Measurements from ENCODE around the gene OR2S2.
"Not testable (repeated sequence)": the region's sequence is repeated elsewhere in the genome, so short reads cannot be mapped to it uniquely, and the experiment has no call there.

OR2S2 gene, protein sequence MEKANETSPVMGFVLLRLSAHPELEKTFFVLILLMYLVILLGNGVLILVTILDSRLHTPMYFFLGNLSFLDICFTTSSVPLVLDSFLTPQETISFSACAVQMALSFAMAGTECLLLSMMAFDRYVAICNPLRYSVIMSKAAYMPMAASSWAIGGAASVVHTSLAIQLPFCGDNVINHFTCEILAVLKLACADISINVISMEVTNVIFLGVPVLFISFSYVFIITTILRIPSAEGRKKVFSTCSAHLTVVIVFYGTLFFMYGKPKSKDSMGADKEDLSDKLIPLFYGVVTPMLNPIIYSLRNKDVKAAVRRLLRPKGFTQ

GRCh38 chr9:35958104-35958837 is at the start of gene OR2S2:
Gene OR2S2, minus strand, starts transcription at chr9:35958154. Its CDS starts 56 bp downstream, at chr9:35958098.
- no peak for DNase-seq

- no peak for DNase-seq
Observed at GRCh38 chr9:36007316-36007708, 49.4 kb upstream of the OR2S2 start.

GRCh38 chr9:36006549-36007315 is 48.8 kb upstream of the OR2S2 start:
- DNase-seq, result no peak

GRCh38 chr9:36005891-36006290 is 47.9 kb upstream of the OR2S2 start:
- no peak for DNase-seq

DNA sequence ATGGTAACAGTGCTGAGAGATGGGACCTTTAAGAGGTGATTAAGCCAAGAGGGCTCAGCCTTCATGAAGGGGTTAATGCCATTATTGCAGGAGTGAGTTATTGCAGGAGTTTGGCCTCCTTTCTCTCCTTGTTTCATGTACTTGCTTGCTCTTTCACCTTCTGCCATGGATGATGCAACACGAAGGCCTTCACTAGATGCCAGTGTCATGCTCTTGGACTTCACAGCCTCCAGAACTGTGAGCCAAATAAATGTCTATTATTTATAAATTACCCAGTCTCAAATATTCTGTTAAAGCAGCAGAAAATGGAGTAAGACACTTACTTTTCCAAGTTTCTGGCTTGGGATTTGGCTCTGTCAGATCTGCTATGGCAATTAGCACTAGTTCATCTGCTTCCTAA is 40.4 kb upstream of the OR2S2 start:
- DNase-seq, result no peak

DNA sequence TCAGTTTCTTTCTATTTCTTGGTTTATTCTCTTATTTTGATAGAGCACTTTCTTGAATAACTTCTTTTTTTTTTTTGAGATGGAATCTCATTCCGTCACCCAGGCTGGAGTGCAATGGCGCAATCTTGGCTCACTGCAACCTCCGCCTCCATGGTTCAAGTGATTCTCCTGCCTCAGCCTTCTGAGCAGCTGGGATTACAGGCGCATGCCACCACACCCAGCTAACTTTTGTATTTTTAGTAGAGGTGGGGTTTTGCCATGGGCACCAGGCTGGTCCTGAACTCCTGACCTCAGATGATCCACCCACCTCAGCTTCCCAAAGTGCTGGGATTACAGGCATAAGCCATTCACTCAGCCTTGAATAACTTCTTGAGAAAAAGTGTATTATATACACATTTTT is 39.1 kb upstream of the OR2S2 start:
- not testable (repeated sequence) for DNase-seq

GRCh38 chr9:35996358-35996970 is 38.5 kb upstream of the OR2S2 start:
- no peak for DNase-seq

GRCh38 chr9:35994959-35995358 is 37.0 kb upstream of the OR2S2 start:
- DNase-seq, result no peak

- DNase-seq, result no peak
Observed at GRCh38 chr9:35993976-35994720, 36.2 kb upstream of the OR2S2 start.

GRCh38 chr9:35993136-35993535 is 35.2 kb upstream of the OR2S2 start:
- not testable (repeated sequence) for DNase-seq

- DNase-seq, result no peak
Observed at GRCh38 chr9:35990155-35990554, 32.2 kb upstream of the OR2S2 start.

DNA sequence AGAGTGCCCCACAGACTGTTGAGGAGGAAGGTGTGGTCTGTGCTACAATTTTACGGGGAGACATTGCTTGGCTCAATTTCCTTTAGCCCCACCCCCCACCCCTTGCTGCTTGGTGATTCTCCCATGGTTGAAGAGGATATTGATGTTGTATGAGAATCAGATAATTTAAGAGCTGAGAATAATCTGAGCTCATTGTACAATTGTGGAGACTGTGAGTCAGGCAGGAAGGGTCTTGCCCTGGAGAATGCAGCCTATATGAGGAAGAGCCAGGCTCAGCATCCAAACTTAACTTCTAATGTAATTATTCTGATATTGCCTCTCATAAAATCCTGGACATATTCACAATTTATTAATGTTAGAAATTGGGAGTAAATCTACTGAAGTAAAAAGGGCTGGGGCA is 26.1 kb upstream of the OR2S2 start:
- no peak for DNase-seq

DNA sequence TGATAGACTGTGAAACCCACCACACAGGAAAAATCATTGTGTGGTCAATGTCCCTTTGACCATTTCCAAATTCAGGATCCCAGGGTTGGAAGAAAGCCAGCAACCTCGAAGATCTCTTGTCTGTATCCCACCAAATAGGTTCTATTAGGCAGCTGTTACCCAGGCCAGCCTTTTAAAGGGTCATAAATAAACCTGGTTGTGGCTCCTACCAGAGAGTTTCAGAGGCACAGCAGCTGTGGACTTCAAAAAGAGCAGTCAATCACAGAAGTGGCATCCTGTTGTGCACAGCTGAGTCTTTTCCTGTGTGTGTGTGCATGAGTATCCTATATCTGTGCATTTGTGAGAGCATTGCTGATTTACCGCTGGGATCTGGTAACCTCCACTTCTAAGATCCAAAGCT is 23.7 kb upstream of the OR2S2 start:
- DNase-seq, result no peak

DNA sequence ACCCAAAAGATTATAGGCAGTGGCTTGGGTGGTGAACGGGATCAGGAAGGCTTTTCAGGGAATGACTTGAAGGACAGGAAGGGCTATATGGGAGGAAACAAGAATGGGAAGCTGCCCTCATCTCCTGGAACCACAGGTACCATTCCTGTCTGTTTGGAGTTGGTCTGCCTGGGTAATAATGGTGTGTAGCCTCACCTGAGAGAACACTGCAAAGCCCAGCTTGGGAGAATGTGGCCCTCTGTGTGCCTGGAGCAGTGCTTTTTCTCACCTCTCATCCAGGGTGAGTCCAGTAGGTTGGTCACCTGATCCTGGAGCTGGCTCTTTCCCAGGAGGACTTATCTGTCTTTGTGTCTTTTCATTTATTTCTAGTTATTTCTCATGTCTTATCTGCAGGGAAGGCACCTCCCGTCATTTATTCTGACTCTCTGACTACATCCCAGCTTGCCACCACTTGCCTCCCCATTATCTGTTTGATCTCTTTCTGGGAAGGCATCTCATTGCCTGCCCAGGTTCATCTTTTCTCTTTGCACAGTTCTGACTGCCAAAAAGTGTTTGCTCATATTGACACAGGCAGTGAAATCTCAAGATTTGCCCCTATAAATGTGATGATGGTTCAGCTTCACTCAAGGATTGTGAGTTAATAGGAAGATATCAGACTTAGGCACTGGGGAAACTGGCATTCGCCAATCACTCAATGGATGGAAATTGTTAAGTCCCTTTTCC is 22.5 kb upstream of the OR2S2 start:
- no peak for DNase-seq

DNA sequence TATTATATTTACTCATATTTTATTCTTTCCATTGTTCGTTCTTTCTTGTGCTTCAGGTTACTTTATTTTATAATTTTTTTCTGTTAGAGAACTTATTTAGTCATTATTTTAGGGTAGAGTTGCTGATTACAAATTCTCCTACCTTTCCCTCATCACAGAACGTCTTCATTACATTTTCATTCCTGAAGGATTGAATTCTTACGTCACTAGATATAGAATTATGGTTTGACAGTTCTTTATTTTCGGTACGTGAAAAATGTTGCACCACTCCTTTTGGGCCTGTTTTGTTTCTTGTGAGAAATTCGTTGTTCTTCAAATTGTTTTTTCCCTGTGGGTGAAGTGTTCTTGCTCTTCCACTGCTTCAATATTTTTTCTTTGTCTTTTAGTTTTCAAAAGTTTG is 20.8 kb upstream of the OR2S2 start:
- no peak for DNase-seq

- no peak for DNase-seq
Observed at GRCh38 chr9:35976726-35977125, 18.8 kb upstream of the OR2S2 start.

GRCh38 chr9:35974800-35975199 is 16.8 kb upstream of the OR2S2 start:
- DNase-seq, result no peak

DNA sequence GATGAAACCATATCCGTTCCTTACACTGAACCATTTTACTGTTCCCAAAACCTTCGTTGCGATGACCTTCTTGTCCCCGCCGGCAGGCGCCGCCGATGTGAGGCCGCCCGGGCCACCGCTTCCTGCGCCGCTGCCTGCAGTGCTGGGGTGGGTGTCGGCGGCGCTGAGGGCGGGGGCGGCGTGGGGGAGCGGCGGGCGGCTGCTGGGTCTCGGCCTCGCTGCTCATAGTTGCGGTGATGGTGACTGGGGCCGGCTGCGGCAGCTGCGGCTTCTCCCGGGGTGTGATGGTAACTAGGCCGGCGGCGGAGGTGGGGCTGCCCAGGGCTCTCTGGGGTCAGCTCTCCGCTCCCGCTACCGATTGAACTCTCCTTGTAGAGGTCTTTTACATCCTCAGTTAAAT is 14.1 kb upstream of the OR2S2 start:
- DNase-seq, result no peak

GRCh38 chr9:35967042-35967441 is 9.1 kb upstream of the OR2S2 start:
- peak; percentile 7 for DNase-seq

GRCh38 chr9:35966433-35966832 is 8.5 kb upstream of the OR2S2 start:
- no peak for DNase-seq

- no peak for DNase-seq
Observed at GRCh38 chr9:35965011-35965410, 7.1 kb upstream of the OR2S2 start.

Data from NCI-H69 (cell line).